DOHH2 (cell line): Measurements from ENCODE around the gene ASRGL1.

Source experiments
- EZH2phosphoT487 ChIP-seq: fragments of 200-600 bp; sonication (generic); IDR thresholded peaks from 2 replicates; pipeline ENCODE4 v1.6.1; 2017; ENCODE audit warnings: borderline replicate concordance, mild to moderate bottlenecking, antibody characterized with exemption, low read length, moderate library complexity, mixed read lengths
- TF ChIP-seq, protein P1 (sequence below): fragments of 200-600 bp; sonication (generic); IDR thresholded peaks from one replicate; pipeline ENCODE4 v1.5.1; 2014; ENCODE audit warnings: antibody characterized with exemption, mild to moderate bottlenecking, low read depth, low read length; ENCODE audit not compliant: poor library complexity, severe bottlenecking

DNA sequence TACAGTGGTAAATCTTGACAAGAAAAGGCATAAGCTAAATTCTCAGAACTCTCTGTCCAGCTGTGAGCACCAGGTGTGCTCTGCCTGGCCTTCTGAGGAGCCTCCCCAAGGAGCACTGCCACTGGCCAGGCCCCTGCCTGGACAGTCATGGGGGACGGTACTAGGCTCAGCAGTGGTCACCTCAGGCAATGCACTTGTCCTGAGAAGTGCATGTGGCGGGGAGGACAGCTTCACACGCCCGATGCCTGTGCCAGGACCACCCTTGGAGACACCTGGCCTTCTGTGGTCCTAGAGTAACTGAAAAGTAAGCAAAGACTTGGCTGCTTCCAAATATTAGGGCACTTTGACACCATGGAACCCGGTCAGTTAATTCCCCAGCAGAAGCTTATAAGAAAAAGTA, 53.0 kb downstream of the ASRGL1 start:
- TF ChIP-seq EZH2phosphoT487, result no peak
- TF ChIP-seq, protein P1, sequence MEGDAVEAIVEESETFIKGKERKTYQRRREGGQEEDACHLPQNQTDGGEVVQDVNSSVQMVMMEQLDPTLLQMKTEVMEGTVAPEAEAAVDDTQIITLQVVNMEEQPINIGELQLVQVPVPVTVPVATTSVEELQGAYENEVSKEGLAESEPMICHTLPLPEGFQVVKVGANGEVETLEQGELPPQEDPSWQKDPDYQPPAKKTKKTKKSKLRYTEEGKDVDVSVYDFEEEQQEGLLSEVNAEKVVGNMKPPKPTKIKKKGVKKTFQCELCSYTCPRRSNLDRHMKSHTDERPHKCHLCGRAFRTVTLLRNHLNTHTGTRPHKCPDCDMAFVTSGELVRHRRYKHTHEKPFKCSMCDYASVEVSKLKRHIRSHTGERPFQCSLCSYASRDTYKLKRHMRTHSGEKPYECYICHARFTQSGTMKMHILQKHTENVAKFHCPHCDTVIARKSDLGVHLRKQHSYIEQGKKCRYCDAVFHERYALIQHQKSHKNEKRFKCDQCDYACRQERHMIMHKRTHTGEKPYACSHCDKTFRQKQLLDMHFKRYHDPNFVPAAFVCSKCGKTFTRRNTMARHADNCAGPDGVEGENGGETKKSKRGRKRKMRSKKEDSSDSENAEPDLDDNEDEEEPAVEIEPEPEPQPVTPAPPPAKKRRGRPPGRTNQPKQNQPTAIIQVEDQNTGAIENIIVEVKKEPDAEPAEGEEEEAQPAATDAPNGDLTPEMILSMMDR, result no peak
